Glomerular endothelial cell (primary cell): ENCODE data around the gene KRTAP5-6. TPM values are rescaled to one million over a fixed set of nuclear protein-coding genes. Genes with fewer than 3 reads are reported as not detected.

ENCODE experiments used
- DNase-seq: peaks from one replicate; pipeline ENCODE4 v3.0.0-alpha.2; 2011; ENCODE audit warnings: low read depth, low spot score; ENCODE audit errors: extremely low read depth
- total RNA-seq: library from RNA; depleted of rRNA; stranded (reverse); fragments of >200 nt; gene quantifications from 2 replicates; pipeline ENCODE4 v1.2.3, GENCODE V29; 2015

Gene KRTAP5-6
- total RNA-seq, 1 donor from 2014 or later = not detected

- no peak for DNase-seq
These were observed 49.5 kb downstream of the KRTAP5-6 start for GRCh38 chr11:1746511-1746931.

- no peak for DNase-seq
These were observed 50.2 kb downstream of the KRTAP5-6 start for GRCh38 chr11:1746956-1747752.

Other genes starting within 250 kb of the KRTAP5-6 start
- gene MOB2, start 210.4 kb upstream of the KRTAP5-6 start, total RNA-seq = 34.6 and 47.1 TPM in 2 replicates
- 5.9 and 8.9 TPM in 2 replicates for gene DUSP8, start 124.9 kb upstream of the KRTAP5-6 start, total RNA-seq
- not detected in 2 replicates for gene KRTAP5-1, start 111.9 kb upstream of the KRTAP5-6 start, total RNA-seq
- gene KRTAP5-2, start 98.9 kb upstream of the KRTAP5-6 start, total RNA-seq = not detected in 2 replicates
- not detected in 2 replicates for gene KRTAP5-3, start 88.7 kb upstream of the KRTAP5-6 start, total RNA-seq
- not detected in 2 replicates for gene KRTAP5-4, start 75.1 kb upstream of the KRTAP5-6 start, total RNA-seq
- gene KRTAP5-5, start 67.4 kb upstream of the KRTAP5-6 start, total RNA-seq = not detected in 2 replicates
- 1.1 TPM in 1 of 2 replicates, not detected in the other for gene IFITM10, start 53.4 kb downstream of the KRTAP5-6 start, total RNA-seq
- 671 and 739 TPM in 2 replicates for gene CTSD, start 66.7 kb downstream of the KRTAP5-6 start, total RNA-seq
- gene SYT8, start 137.8 kb downstream of the KRTAP5-6 start, total RNA-seq = not detected in 2 replicates
- not detected in 2 replicates for gene TNNI2, start 141.8 kb downstream of the KRTAP5-6 start, total RNA-seq
- gene LSP1, start 155.9 kb downstream of the KRTAP5-6 start, total RNA-seq = 1.1 TPM in 1 of 2 replicates, not detected in the other
- not detected in 2 replicates for gene PRR33, start 194.7 kb downstream of the KRTAP5-6 start, total RNA-seq
- not detected in 2 replicates for gene TNNT3, start 222.5 kb downstream of the KRTAP5-6 start, total RNA-seq